ENCODE results near the gene INAVA. TPM values are rescaled to one million over a fixed set of nuclear protein-coding genes. Genes with fewer than 3 reads are reported as not detected.

INAVA gene
- total and polyA plus RNA-seq, 2 experiments from 2014 or later, result 25.3 to 43.9 TPM

DNA sequence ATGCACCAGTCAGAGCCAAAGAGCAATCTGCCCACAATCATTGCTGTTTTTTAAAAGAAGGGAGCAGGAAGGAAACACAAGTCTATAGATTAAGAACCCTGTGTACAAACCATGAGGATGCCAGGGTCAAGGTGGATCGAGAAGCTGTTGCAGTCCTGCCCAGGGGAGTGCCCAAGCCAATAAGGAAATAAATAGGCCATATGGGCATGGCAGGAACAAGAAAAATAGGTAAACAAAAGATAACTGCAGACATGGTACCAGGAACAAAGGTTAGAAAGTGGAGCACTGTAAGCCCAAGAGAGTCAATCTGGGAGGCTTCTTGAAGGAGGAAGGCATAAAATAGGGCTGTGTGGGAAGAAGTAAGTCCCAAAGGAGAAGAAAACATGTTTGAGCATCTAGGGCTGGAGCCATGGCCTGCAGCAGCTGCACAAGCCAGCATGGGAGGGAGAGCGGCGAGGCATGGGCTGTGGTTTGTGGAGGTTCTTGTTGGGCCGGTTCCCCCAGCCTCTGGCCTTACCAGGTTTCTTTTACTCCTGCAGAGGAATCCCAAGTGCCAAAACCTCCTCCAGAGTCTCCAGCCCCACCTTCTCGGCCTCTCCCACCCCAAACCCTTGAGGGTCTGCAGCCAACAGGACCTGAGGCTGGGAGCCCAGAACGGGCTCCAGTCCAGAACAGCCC lies 13.6 kb downstream of the INAVA start (continued):
- TF ChIP-seq, protein P1, sequence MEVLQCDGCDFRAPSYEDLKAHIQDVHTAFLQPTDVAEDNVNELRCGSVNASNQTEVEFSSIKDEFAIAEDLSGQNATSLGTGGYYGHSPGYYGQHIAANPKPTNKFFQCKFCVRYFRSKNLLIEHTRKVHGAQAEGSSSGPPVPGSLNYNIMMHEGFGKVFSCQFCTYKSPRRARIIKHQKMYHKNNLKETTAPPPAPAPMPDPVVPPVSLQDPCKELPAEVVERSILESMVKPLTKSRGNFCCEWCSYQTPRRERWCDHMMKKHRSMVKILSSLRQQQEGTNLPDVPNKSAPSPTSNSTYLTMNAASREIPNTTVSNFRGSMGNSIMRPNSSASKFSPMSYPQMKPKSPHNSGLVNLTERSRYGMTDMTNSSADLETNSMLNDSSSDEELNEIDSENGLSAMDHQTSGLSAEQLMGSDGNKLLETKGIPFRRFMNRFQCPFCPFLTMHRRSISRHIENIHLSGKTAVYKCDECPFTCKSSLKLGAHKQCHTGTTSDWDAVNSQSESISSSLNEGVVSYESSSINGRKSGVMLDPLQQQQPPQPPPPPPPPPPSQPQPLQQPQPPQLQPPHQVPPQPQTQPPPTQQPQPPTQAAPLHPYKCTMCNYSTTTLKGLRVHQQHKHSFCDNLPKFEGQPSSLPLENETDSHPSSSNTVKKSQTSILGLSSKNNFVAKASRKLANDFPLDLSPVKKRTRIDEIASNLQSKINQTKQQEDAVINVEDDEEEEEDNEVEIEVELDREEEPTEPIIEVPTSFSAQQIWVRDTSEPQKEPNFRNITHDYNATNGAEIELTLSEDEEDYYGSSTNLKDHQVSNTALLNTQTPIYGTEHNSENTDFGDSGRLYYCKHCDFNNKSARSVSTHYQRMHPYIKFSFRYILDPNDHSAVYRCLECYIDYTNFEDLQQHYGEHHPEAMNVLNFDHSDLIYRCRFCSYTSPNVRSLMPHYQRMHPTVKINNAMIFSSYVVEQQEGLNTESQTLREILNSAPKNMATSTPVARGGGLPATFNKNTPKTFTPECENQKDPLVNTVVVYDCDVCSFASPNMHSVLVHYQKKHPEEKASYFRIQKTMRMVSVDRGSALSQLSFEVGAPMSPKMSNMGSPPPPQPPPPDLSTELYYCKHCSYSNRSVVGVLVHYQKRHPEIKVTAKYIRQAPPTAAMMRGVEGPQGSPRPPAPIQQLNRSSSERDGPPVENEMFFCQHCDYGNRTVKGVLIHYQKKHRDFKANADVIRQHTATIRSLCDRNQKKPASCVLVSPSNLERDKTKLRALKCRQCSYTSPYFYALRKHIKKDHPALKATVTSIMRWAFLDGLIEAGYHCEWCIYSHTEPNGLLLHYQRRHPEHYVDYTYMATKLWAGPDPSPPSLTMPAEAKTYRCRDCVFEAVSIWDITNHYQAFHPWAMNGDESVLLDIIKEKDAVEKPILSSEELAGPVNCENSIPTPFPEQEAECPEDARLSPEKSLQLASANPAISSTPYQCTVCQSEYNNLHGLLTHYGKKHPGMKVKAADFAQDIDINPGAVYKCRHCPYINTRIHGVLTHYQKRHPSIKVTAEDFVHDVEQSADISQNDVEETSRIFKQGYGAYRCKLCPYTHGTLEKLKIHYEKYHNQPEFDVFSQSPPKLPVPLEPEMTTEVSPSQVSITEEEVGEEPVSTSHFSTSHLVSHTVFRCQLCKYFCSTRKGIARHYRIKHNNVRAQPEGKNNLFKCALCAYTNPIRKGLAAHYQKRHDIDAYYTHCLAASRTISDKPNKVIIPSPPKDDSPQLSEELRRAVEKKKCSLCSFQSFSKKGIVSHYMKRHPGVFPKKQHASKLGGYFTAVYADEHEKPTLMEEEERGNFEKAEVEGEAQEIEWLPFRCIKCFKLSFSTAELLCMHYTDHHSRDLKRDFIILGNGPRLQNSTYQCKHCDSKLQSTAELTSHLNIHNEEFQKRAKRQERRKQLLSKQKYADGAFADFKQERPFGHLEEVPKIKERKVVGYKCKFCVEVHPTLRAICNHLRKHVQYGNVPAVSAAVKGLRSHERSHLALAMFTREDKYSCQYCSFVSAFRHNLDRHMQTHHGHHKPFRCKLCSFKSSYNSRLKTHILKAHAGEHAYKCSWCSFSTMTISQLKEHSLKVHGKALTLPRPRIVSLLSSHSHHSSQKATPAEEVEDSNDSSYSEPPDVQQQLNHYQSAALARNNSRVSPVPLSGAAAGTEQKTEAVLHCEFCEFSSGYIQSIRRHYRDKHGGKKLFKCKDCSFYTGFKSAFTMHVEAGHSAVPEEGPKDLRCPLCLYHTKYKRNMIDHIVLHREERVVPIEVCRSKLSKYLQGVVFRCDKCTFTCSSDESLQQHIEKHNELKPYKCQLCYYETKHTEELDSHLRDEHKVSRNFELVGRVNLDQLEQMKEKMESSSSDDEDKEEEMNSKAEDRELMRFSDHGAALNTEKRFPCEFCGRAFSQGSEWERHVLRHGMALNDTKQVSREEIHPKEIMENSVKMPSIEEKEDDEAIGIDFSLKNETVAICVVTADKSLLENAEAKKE (CRISPR knock-in tag; IDR thresholded peaks at IDR 0.05), result no peak
- TF ChIP-seq EZH2phosphoT487 (IDR thresholded peaks at IDR 0.05; ENCODE audit: unreplicated experiment) (no peak), JUNB (IDR thresholded peaks at IDR 0.05; ENCODE audit: unreplicated experiment) (no peak)
- TF ChIP-seq, protein P2, sequence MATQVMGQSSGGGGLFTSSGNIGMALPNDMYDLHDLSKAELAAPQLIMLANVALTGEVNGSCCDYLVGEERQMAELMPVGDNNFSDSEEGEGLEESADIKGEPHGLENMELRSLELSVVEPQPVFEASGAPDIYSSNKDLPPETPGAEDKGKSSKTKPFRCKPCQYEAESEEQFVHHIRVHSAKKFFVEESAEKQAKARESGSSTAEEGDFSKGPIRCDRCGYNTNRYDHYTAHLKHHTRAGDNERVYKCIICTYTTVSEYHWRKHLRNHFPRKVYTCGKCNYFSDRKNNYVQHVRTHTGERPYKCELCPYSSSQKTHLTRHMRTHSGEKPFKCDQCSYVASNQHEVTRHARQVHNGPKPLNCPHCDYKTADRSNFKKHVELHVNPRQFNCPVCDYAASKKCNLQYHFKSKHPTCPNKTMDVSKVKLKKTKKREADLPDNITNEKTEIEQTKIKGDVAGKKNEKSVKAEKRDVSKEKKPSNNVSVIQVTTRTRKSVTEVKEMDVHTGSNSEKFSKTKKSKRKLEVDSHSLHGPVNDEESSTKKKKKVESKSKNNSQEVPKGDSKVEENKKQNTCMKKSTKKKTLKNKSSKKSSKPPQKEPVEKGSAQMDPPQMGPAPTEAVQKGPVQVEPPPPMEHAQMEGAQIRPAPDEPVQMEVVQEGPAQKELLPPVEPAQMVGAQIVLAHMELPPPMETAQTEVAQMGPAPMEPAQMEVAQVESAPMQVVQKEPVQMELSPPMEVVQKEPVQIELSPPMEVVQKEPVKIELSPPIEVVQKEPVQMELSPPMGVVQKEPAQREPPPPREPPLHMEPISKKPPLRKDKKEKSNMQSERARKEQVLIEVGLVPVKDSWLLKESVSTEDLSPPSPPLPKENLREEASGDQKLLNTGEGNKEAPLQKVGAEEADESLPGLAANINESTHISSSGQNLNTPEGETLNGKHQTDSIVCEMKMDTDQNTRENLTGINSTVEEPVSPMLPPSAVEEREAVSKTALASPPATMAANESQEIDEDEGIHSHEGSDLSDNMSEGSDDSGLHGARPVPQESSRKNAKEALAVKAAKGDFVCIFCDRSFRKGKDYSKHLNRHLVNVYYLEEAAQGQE (IDR thresholded peaks at IDR 0.05; ENCODE audit: unreplicated experiment), result no peak

DNA sequence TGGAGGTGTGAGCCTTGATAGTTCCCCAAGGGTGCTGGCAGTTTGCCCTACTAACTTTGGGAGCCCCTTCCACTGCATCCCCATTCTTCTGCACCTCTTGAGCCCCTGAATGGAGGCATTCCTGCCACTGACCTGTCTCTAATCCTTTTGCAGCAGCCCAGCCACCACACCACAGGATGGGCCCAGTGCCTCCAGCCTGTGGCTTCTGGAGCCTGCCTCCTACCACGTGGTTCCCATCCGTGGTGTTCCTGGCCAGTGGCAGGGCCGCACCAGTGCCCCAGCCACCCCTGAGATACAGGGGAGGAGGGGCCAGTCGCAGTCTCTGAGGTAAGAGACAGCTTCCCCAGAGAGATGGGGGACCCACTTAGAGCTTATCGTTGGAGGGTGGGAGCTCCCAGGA lies 14.4 kb downstream of the INAVA start:
- peaks cover 5% of the 10 kb centered on the region; the same call in 1 of the 2 replicates for H4K20me1 ChIP-seq (replicated peaks; ENCODE audit: insufficient read depth)
- Mint-ChIP-seq H3K27me3 (ENCODE audit: insufficient read depth, low read depth, poor library complexity) (peaks cover 7% of the 10 kb centered on the region), H3K9me3 (no peaks in the 10 kb centered on the region), H3K4me3 (no peak overlapping the region), H3K4me1 (no peaks in the 10 kb centered on the region; the same call in 2 of the 3 replicates), H3K36me3 (ENCODE audit: low read depth) (peaks cover 71% of the 10 kb centered on the region), H3K27ac (no peak overlapping the region)
- H3K4me1 ChIP-seq (ENCODE audit: insufficient read depth), result no peaks in the 10 kb centered on the region
- H3K9me2 ChIP-seq (ENCODE audit: insufficient read depth), result no peaks in the 10 kb centered on the region
- peaks cover 15% of the 10 kb centered on the region; the same call in 1 of the 2 replicates for H3K36me3 ChIP-seq (ENCODE audit: insufficient read depth)
- no peaks in the 10 kb centered on the region for H3F3A ChIP-seq (replicated peaks; ENCODE audit: low read depth)
- H3K27me3 ChIP-seq (ENCODE audit: insufficient read depth), result no peaks in the 10 kb centered on the region
- TF ChIP-seq POLR2AphosphoS5 (IDR thresholded peaks at IDR 0.05; ENCODE audit: low read depth), result no peak
- H3K4me2 ChIP-seq, result no peak overlapping the region
- no peak for ATAC-seq
- no peak overlapping the region for H3K27ac ChIP-seq (ENCODE audit: low read depth)
- no peaks in the 10 kb centered on the region for H3K79me2 ChIP-seq (replicated peaks; ENCODE audit: insufficient read depth)
- no peak overlapping the region for H3K4me3 ChIP-seq
- DNase-seq (ENCODE audit: low spot score), result no peak
- H2AFZ ChIP-seq, result no peak overlapping the region
